OCI-LY1 (cell line): Measurements from ENCODE around the gene TRPM3.
"Not testable (repeated sequence)": the region's sequence is repeated elsewhere in the genome, so short reads cannot be mapped to it uniquely, and the experiment has no call there.

Experiments
- H2AFZ ChIP-seq: fragments of 200-600 bp; sonication (generic), shearing (Covaris generic); 2 replicates; pipeline ENCODE4 v1.6.0; 2014; ENCODE audit warnings: antibody characterized with exemption, mild to moderate bottlenecking, low read length
- H3F3A ChIP-seq: fragments of 200-600 bp; sonication (generic), shearing (Covaris generic); 2 replicates; pipeline ENCODE4 v1.6.0; 2014; ENCODE audit warnings: mild to moderate bottlenecking, antibody characterized with exemption, low read length, moderate library complexity; ENCODE audit not compliant: insufficient read depth
- H3K27ac ChIP-seq: fragments of 200-600 bp; sonication (generic); 2 replicates; pipeline ENCODE4 v1.5.1; 2014; ENCODE audit warnings: low read length, mixed run types, mild to moderate bottlenecking, low read depth; ENCODE audit not compliant: poor library complexity, severe bottlenecking
- H3K27me3 ChIP-seq: fragments of 200-600 bp; sonication (generic); 2 replicates; pipeline ENCODE4 v1.6.0; 2014; ENCODE audit warnings: antibody characterized with exemption, mild to moderate bottlenecking, low read length, moderate library complexity; ENCODE audit not compliant: insufficient read depth
- H3K36me3 ChIP-seq: fragments of 200-600 bp; sonication (generic); 2 replicates; pipeline ENCODE4 v1.6.1; 2014; ENCODE audit warnings: mild to moderate bottlenecking, antibody characterized with exemption, low read length, moderate library complexity, mixed read lengths; ENCODE audit not compliant: insufficient read depth
- H3K4me1 ChIP-seq: fragments of 200-600 bp; sonication (generic); 2 replicates; pipeline ENCODE4 v1.5.1; 2014; ENCODE audit warnings: mild to moderate bottlenecking, low read length, moderate library complexity; ENCODE audit not compliant: insufficient read depth, severe bottlenecking
- H3K4me2 ChIP-seq: fragments of 200-600 bp; sonication (generic), shearing (Covaris generic); 2 replicates; pipeline ENCODE4 v1.6.1; 2014; ENCODE audit warnings: low read length
- H3K4me3 ChIP-seq: fragments of 200-600 bp; sonication (generic); 2 replicates; pipeline ENCODE4 v1.5.1; 2014; ENCODE audit warnings: low read length, low read depth, mild to moderate bottlenecking, mixed read lengths; ENCODE audit not compliant: poor library complexity, severe bottlenecking
- H3K79me2 ChIP-seq: fragments of 200-600 bp; shearing (Covaris generic); 2 replicates; pipeline ENCODE4 v1.6.1; 2016; ENCODE audit warnings: mixed run types, low read length, mixed read lengths; ENCODE audit not compliant: insufficient read depth
- H3K9ac ChIP-seq: fragments of 200-600 bp; sonication (generic), shearing (Covaris generic); 2 replicates; pipeline ENCODE4 v1.6.1; 2014; ENCODE audit warnings: mild to moderate bottlenecking, low read length, mixed read lengths
- H3K9me2 ChIP-seq: fragments of 200-600 bp; sonication (generic), shearing (Covaris generic); 2 replicates; pipeline ENCODE4 v1.6.1; 2014; ENCODE audit warnings: low read depth, mild to moderate bottlenecking, low read length, mixed read lengths
- H3K9me3 ChIP-seq: fragments of 200-600 bp; shearing (Covaris generic); 2 replicates; pipeline ENCODE4 v1.6.1; 2014; ENCODE audit warnings: low read length, mixed read lengths
- H4K20me1 ChIP-seq: fragments of 200-600 bp; sonication (generic), shearing (Covaris generic); 2 replicates; pipeline ENCODE4 v1.6.0; 2016; ENCODE audit warnings: mild to moderate bottlenecking, low read length; ENCODE audit not compliant: insufficient read depth
- EZH2 ChIP-seq: fragments of 200-600 bp; sonication (generic), shearing (Covaris generic); IDR thresholded peaks from 2 replicates; pipeline ENCODE4 v1.8.0; 2017; ENCODE audit warnings: borderline replicate concordance, mixed run types, mild to moderate bottlenecking, antibody characterized with exemption, low read length, moderate library complexity, mixed read lengths
- TF ChIP-seq, protein P1 (sequence below): fragments of 200-600 bp; sonication (generic), shearing (Covaris generic); IDR thresholded peaks from 2 replicates; pipeline ENCODE4 v1.5.1; 2017; ENCODE audit warnings: mild to moderate bottlenecking, antibody characterized with exemption, low read length, moderate library complexity, mixed read lengths

TRPM3 gene

DNA sequence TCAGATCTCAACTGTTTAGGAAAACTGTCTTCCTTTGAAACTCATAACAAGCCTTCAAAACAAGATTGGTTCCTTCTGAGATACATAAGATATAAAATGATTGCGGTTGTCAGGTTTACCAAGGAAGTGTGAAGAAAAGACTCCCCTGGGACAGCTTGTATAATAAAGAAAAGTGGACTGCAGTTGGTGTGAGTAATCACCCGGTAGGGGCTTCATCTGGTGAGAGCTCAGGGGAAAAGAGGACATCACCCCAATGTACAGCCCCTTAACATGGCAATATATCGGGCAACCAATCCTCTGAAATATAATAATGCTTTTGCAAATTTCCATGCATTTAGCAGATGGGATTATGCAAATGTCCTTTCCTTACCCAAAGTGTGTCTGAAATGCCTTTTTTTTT lies 490.4 kb downstream of the TRPM3 start:
- TF ChIP-seq, protein P1, sequence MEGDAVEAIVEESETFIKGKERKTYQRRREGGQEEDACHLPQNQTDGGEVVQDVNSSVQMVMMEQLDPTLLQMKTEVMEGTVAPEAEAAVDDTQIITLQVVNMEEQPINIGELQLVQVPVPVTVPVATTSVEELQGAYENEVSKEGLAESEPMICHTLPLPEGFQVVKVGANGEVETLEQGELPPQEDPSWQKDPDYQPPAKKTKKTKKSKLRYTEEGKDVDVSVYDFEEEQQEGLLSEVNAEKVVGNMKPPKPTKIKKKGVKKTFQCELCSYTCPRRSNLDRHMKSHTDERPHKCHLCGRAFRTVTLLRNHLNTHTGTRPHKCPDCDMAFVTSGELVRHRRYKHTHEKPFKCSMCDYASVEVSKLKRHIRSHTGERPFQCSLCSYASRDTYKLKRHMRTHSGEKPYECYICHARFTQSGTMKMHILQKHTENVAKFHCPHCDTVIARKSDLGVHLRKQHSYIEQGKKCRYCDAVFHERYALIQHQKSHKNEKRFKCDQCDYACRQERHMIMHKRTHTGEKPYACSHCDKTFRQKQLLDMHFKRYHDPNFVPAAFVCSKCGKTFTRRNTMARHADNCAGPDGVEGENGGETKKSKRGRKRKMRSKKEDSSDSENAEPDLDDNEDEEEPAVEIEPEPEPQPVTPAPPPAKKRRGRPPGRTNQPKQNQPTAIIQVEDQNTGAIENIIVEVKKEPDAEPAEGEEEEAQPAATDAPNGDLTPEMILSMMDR, result no peak
- TF ChIP-seq EZH2, result no peak
- no peaks in the 10 kb centered on the region for H3K9me3 ChIP-seq
- no peaks in the 10 kb centered on the region for H3K4me1 ChIP-seq
- H3K36me3 ChIP-seq, result no peaks in the 10 kb centered on the region
- H3K4me2 ChIP-seq, result no peak overlapping the region
- H3K4me3 ChIP-seq, result no peak overlapping the region
- H3K9me2 ChIP-seq, result no peaks in the 10 kb centered on the region
- H3K27ac ChIP-seq, result no peak overlapping the region
- H3K79me2 ChIP-seq, result no peaks in the 10 kb centered on the region
- no peaks in the 10 kb centered on the region for H3F3A ChIP-seq
- H3K27me3 ChIP-seq, result no peaks in the 10 kb centered on the region
- H3K9ac ChIP-seq, result no peak overlapping the region
- no peaks in the 10 kb centered on the region for H4K20me1 ChIP-seq
- no peak overlapping the region for H2AFZ ChIP-seq

DNA sequence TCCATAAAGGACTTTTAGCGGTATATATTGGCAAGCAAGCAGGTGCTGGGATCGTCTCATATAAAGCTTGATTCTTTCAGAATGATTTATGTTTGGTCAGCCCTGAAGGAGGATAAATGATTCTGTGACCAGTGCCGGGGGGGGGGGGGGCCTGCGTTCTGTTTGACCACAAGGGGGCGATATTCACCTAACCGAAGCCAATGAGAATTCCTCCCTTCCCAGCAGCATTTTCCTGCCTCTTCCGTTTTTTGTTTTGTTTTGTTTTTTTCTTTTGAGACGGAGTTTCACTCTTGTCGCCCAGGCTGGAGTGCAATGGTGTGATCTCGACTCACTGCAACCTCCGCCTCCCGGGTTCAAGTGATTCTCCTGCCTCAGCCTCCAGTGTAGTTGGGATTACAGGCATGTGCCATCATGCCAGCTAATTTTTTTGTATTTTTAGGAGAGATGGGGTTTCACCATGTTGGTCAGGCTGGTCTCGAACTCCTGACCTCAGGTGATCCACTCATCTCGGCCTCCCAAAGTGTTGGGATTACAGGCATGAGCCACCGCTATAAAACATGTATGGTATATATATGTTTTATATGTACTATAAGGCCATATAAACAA lies 492.2 kb downstream of the TRPM3 start:
- H2AFZ ChIP-seq, result not testable (repeated sequence)

GRCh38 chr9:70625078-70625477 lies 496.3 kb downstream of the TRPM3 start:
- Histone ChIP-seq H3K9me3 (no peaks in the 10 kb centered on the region), H3K4me2 (no peak overlapping the region), H3K4me1 (no peaks in the 10 kb centered on the region), H3K36me3 (no peaks in the 10 kb centered on the region), H3K9me2 (no peaks in the 10 kb centered on the region), H3K4me3 (no peak overlapping the region), H2AFZ (no peak overlapping the region), H3K9ac (no peak overlapping the region), H3K27ac (no peak overlapping the region), H3K79me2 (no peaks in the 10 kb centered on the region), H3K27me3 (no peaks in the 10 kb centered on the region), H4K20me1 (no peaks in the 10 kb centered on the region), H3F3A (no peaks in the 10 kb centered on the region)
- TF ChIP-seq, protein P1, result no peak

More for the DNA sequence above, 492.2 kb downstream of the TRPM3 start:
- H3K9me3 ChIP-seq, H3K4me1 ChIP-seq, H3K27me3 ChIP-seq, H3K9me2 ChIP-seq, H3K27ac ChIP-seq, H3K79me2 ChIP-seq, H3K4me2 ChIP-seq, H3K36me3 ChIP-seq, H4K20me1 ChIP-seq, H3F3A ChIP-seq, H3K9ac ChIP-seq, H3K4me3 ChIP-seq: not testable (repeated sequence)
- TF ChIP-seq, protein P1, result peak; percentile 6; the same call in 1 of the 2 replicates
